PC-3 (cell line): ENCODE results near the gene NME7. TPM values are rescaled to one million over a fixed set of nuclear protein-coding genes. Genes with fewer than 3 reads are reported as not detected.
"Not testable (repeated sequence)": the region's sequence is repeated elsewhere in the genome, so short reads cannot be mapped to it uniquely, and the experiment has no call there.

ENCODE experiments used
- ATAC-seq: fragments of 200-7000 bp; cut with Tn5 transposase; 2 replicates; pipeline ENCODE4 v1.9.1; 2020; ENCODE audit warnings: mild to moderate bottlenecking, moderate library complexity
- Bru-seq: library from RNA; stranded (reverse); fragments of 400-500 nt; gene quantifications from one replicate; lab custom pipeline; 2021; lab: Mats Ljungman, UMichigan
- BruChase-seq, 2 experiments: library from RNA; stranded (reverse); fragments of 400-500 nt; gene quantifications; one replicate each; lab custom pipeline; 2021; lab: Mats Ljungman, UMichigan
- BruUV-seq: library from RNA; stranded (reverse); fragments of 400-500 nt; replicated peaks from 2 replicates; lab custom pipeline; 2021; lab: Mats Ljungman, UMichigan
- CTCF ChIA-PET: fragments of 300-600 bp; sonication (Branson Sonifier 250); formaldehyde crosslinking; loops from one replicate; lab custom pipeline; 2022; ENCODE audit warnings: antibody characterized with exemption; lab: Charles Lee
- POLR2A ChIA-PET: fragments of 300-600 bp; sonication (Branson Sonifier 250); formaldehyde crosslinking; loops from one replicate; lab custom pipeline; 2022; ENCODE audit warnings: antibody characterized with exemption; ENCODE audit not compliant: unreplicated experiment; lab: Charles Lee
- DNase-seq: peaks from one replicate; pipeline ENCODE4 v3.0.0-alpha.2; 2015
- H2AFZ ChIP-seq: fragments of 300-600 bp; sonication (generic); 2 replicates; pipeline ENCODE4 v1.6.0; 2016; ENCODE audit warnings: antibody characterized with exemption, low read length
- H3F3A ChIP-seq: fragments of 300-600 bp; sonication (generic); one replicate; pipeline ENCODE4 v1.6.0; 2017; ENCODE audit warnings: antibody characterized with exemption, low read length, control low read depth, mild to moderate bottlenecking; ENCODE audit not compliant: unreplicated experiment
- H3K27ac ChIP-seq: fragments of 300-600 bp; sonication (generic); 2 replicates; pipeline ENCODE4 v1.5.1; 2016; ENCODE audit warnings: mild to moderate bottlenecking, low read length
- H3K27me3 ChIP-seq: fragments of 300-600 bp; sonication (generic); 2 replicates; pipeline ENCODE4 v1.6.1; 2016; ENCODE audit warnings: low read length, mixed read lengths
- H3K36me3 ChIP-seq: fragments of 300-600 bp; sonication (generic); 2 replicates; pipeline ENCODE4 v1.6.1; 2016; ENCODE audit warnings: low read depth, mixed run types, low read length, mixed read lengths
- H3K4me1 ChIP-seq: fragments of 300-600 bp; sonication (generic); 2 replicates; pipeline ENCODE4 v1.5.1; 2016; ENCODE audit warnings: low read length; ENCODE audit not compliant: insufficient read depth
- H3K4me2 ChIP-seq: fragments of 300-600 bp; sonication (generic); 2 replicates; pipeline ENCODE4 v1.6.0; 2016; ENCODE audit warnings: low read length
- H3K4me3 ChIP-seq: fragments of 300-600 bp; sonication (generic); 2 replicates; pipeline ENCODE4 v1.5.1; 2016; ENCODE audit warnings: mild to moderate bottlenecking, low read length, mixed read lengths
- H3K79me2 ChIP-seq: fragments of 300-600 bp; sonication (generic); 2 replicates; pipeline ENCODE4 v1.6.1; 2017; ENCODE audit warnings: low read length, mixed read lengths
- H3K9ac ChIP-seq: fragments of 300-600 bp; sonication (generic); 2 replicates; pipeline ENCODE4 v1.6.0; 2016; ENCODE audit warnings: mild to moderate bottlenecking, low read length
- H3K9me2 ChIP-seq: fragments of 300-600 bp; sonication (generic); replicated peaks from 2 replicates; pipeline ENCODE4 v1.6.1; 2016; ENCODE audit warnings: mixed run types, low read length, mixed read lengths
- H3K9me3 ChIP-seq: fragments of 300-600 bp; sonication (generic); 2 replicates; pipeline ENCODE4 v1.6.1; 2016; ENCODE audit warnings: low read length, mixed read lengths
- H4K20me1 ChIP-seq: fragments of 300-600 bp; sonication (generic); 2 replicates; pipeline ENCODE4 v1.6.1; 2016; ENCODE audit warnings: low read length, mixed read lengths
- CTCF ChIP-seq: fragments of 300-600 bp; sonication (generic); conservative IDR thresholded peaks from 2 replicates; pipeline ENCODE4 v1.5.1; 2017; ENCODE audit warnings: antibody characterized with exemption, low read depth, mild to moderate bottlenecking, low read length
- EZH2 ChIP-seq: fragments of 300-600 bp; sonication (generic); IDR thresholded peaks from one replicate; pipeline ENCODE4 v1.6.1; 2017; ENCODE audit warnings: antibody characterized with exemption, mild to moderate bottlenecking, low read length; ENCODE audit not compliant: unreplicated experiment
- EZH2phosphoT487 ChIP-seq: fragments of 300-600 bp; sonication (generic); IDR thresholded peaks from 2 replicates; pipeline ENCODE4 v1.6.1; 2018; ENCODE audit warnings: mild to moderate bottlenecking, antibody characterized with exemption, low read length, borderline replicate concordance
- intact Hi-C: fragments of 100-400 bp; cut with micrococcal nuclease; formaldehyde crosslinking; loops from 2 replicates; pipeline ENCODE4 v1.9.0; 2023
- long read RNA-seq: library from polyadenylated mRNA; unstranded; transcript quantifications from one replicate; pipeline ENCODE4 v2.0.0, GENCODE V29; 2021; ENCODE audit not compliant: unreplicated experiment
- total RNA-seq: library from RNA; depleted of rRNA; stranded (reverse); fragments of >200 nt; gene quantifications from 2 replicates; pipeline ENCODE4 v1.2.3, GENCODE V29; 2014; rRNA removed

Gene NME7
- 18.6 and 18.9 TPM in 2 replicates for total RNA-seq
- percentile 69 among the genes with signal in this experiment for Bru-seq, nascent RNA
- percentile 51 among the genes with signal in this experiment for BruChase-seq, experiment 1, labeled RNA remaining after a 6-hour chase
- BruChase-seq, experiment 2, labeled RNA remaining after a 2-hour chase = percentile 56 among the genes with signal in this experiment
- long read RNA-seq, full-length matches to known transcripts = 39 of 55 reads
- long read RNA-seq, partial matches to known transcripts = 3 of 55 reads
- long read RNA-seq, other reads (novel, unspliced or antisense) = 13 of 55 reads

GRCh38 chr1:169367686-169368405, at the start of gene NME7, which contains the start of gene BLZF1:
NME7 (minus strand) TSS chr1:169367797; CDS start chr1:169367710, 87 bp downstream.
BLZF1 (plus strand) TSS chr1:169368195; CDS start chr1:169369523, 1,328 bp downstream.
- peaks cover 4% of the 10 kb centered on the region for H3K9me3 ChIP-seq
- H3K4me2 ChIP-seq = peak within 1 kb of the TSS; percentile 88
- ChIA-PET CTCF (interaction anchor here (0.5 to 0.7 kb wide), 2 partner anchors 344 to 535 kb away, joined by 3 to 4 read pairs; no protein-coding TSS in a partner anchor), POLR2A (interaction anchor here (0.6 to 0.7 kb wide), 5 partner anchors 76 to 1418 kb away, joined by 3 to 5 read pairs (median 4); no protein-coding TSS in a partner anchor)
- peak; percentile 100 for DNase-seq
- peak within 1 kb of the TSS; percentile 87 for H3K27ac ChIP-seq
- no peaks in the 10 kb centered on the region for H4K20me1 ChIP-seq
- H3K36me3 ChIP-seq = peaks cover 30% of the 10 kb centered on the region
- intact Hi-C loops = loop anchor here (5.0 kb wide), 5 partner anchors 119 to 741 kb away; partner anchors contain the start of genes ATP1B1 and SLC19A2
- no peaks in the 10 kb centered on the region for H3K27me3 ChIP-seq
- H3K4me3 ChIP-seq = peak within 1 kb of the TSS; percentile 92
- no peaks in the 10 kb centered on the region for H3K9me2 ChIP-seq
- H3K79me2 ChIP-seq = peaks cover 71% of the 10 kb centered on the region
- TF ChIP-seq EZH2 (no peak), CTCF (no peak), EZH2phosphoT487 (no peak)
- ATAC-seq = peak; percentile 90
- H2AFZ ChIP-seq = peak within 1 kb of the TSS; percentile 79
- no TSS peak for BruUV-seq
- H3K4me1 ChIP-seq = peaks cover 45% of the 10 kb centered on the region
- H3K9ac ChIP-seq = peak within 1 kb of the TSS; percentile 84
- H3F3A ChIP-seq = peaks cover 19% of the 10 kb centered on the region

- Histone ChIP-seq H3K79me2 (no peaks in the 10 kb centered on the region), H3F3A (no peaks in the 10 kb centered on the region), H3K4me3 (no peak overlapping the region), H3K4me2 (peak overlapping the region; percentile 20; the same call in 1 of the 2 replicates), H4K20me1 (no peaks in the 10 kb centered on the region), H3K9me3 (no peaks in the 10 kb centered on the region), H3K27ac (no peak overlapping the region), H3K9me2 (no peaks in the 10 kb centered on the region), H3K27me3 (no peaks in the 10 kb centered on the region), H3K9ac (no peak overlapping the region), H3K4me1 (peaks cover 16% of the 10 kb centered on the region), H3K36me3 (no peaks in the 10 kb centered on the region), H2AFZ (no peak overlapping the region)
- intact Hi-C loops = no loop called here
- peak; percentile 81 for ATAC-seq
- POLR2A ChIA-PET = no interaction called here
- CTCF ChIA-PET = no interaction called here
- DNase-seq = peak; percentile 64
- no peak for TF ChIP-seq EZH2phosphoT487
- TF ChIP-seq EZH2 = no peak
- no peak for TF ChIP-seq CTCF
- no TSS peak for BruUV-seq
Observed at GRCh38 chr1:169414952-169415351, 47.4 kb upstream of the NME7 start.

- H3K27ac ChIP-seq, H3K9ac ChIP-seq, POLR2A ChIA-PET, H3K36me3 ChIP-seq, H3K9me2 ChIP-seq, H3K27me3 ChIP-seq, ATAC-seq, H3F3A ChIP-seq, BruUV-seq, H3K79me2 ChIP-seq, DNase-seq, H2AFZ ChIP-seq, intact Hi-C loops, CTCF ChIA-PET, H3K4me2 ChIP-seq, H3K9me3 ChIP-seq, H4K20me1 ChIP-seq, H3K4me3 ChIP-seq, H3K4me1 ChIP-seq: not testable (repeated sequence)
Observed at GRCh38 chr1:169408340-169408739, 40.7 kb upstream of the NME7 start.

GRCh38 chr1:169402578-169402977, 35.0 kb upstream of the NME7 start:
- H3K9ac ChIP-seq, H3K79me2 ChIP-seq, H3K9me2 ChIP-seq, H2AFZ ChIP-seq, H3K4me3 ChIP-seq, H3K9me3 ChIP-seq, POLR2A ChIA-PET, H3K4me1 ChIP-seq, H4K20me1 ChIP-seq, H3K27me3 ChIP-seq, intact Hi-C loops, ATAC-seq, CTCF ChIA-PET, BruUV-seq, H3K36me3 ChIP-seq, H3K27ac ChIP-seq, H3K4me2 ChIP-seq, DNase-seq, H3F3A ChIP-seq: not testable (repeated sequence)
